Activated CD4-positive, alpha-beta memory T cell treated with anti-CD3 and anti-CD28 coated beads for 36 hours (primary cell): Measurements from ENCODE around the gene PRR13. TPM values are rescaled to one million over a fixed set of nuclear protein-coding genes. Genes with fewer than 3 reads are reported as not detected.
"Not testable (repeated sequence)": the region's sequence is repeated elsewhere in the genome, so short reads cannot be mapped to it uniquely, and the experiment has no call there.

Experiments
- CTCF ChIA-PET: fragments of 350-600 bp; sonication (Branson Sonifier 250); formaldehyde crosslinking; loops from one replicate; lab custom pipeline; 2021; ENCODE audit warnings: antibody characterized with exemption, inconsistent platforms; lab: Charles Lee
- POLR2A ChIA-PET: fragments of 350-600 bp; sonication (Branson Sonifier 250); formaldehyde crosslinking; loops from one replicate; lab custom pipeline; 2021; ENCODE audit warnings: antibody characterized with exemption; lab: Charles Lee
- DNase-seq: peaks from one replicate; pipeline ENCODE4 v3.0.0-alpha.2; 2020
- H3K27ac Mint-ChIP-seq: one replicate; pipeline ENCODE4 v1.8.0; 2021; ENCODE audit warnings: mixed read lengths
- H3K27me3 Mint-ChIP-seq: one replicate; pipeline ENCODE4 v1.8.0; 2021; ENCODE audit warnings: mixed read lengths
- H3K36me3 Mint-ChIP-seq: one replicate; pipeline ENCODE4 v1.8.0; 2021; ENCODE audit warnings: mixed read lengths
- H3K4me1 Mint-ChIP-seq: one replicate; pipeline ENCODE4 v1.8.0; 2021; ENCODE audit warnings: low read depth, mixed read lengths
- H3K4me3 Mint-ChIP-seq: one replicate; pipeline ENCODE4 v1.8.0; 2021; ENCODE audit warnings: mild to moderate bottlenecking, mixed read lengths
- H3K9me3 Mint-ChIP-seq: one replicate; pipeline ENCODE4 v1.8.0; 2021; ENCODE audit warnings: mixed read lengths
- intact Hi-C: fragments of 100-400 bp; cut with micrococcal nuclease; formaldehyde crosslinking; loops from one replicate; pipeline ENCODE4 v1.15.1; 2023
- total RNA-seq, 2 experiments: library from RNA; stranded (reverse); gene quantifications; one replicate each; pipeline ENCODE4 v1.2.3, GENCODE V29; 2021

PRR13 gene
- total RNA-seq, 2 experiments from 2014 or later = 218 to 221 TPM

DNA sequence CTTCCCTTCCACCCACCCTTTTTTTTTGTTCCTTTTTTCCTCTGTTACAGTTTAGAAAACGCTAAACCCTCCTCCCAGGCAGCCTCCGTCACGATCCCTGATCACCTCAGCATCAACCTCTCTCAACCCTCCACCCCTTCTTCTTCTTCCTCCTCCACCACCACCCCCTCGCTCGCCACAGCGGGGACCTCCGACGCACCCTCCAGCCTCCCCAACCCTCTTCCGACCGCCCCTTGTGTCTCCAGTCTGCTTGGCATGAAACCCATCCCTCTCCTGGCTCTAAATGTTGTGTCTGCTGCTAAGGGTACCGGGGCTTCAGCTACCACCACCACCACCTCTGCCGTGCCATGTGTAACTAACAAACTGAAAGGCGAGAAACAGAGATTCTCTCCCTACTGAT, 33.3 kb downstream of the PRR13 start:
- POLR2A ChIA-PET = interaction anchor here (1.2 to 7.7 kb wide), 7 partner anchors 8 to 150 kb away, joined by 3 to 53 read pairs (median 8); partner anchors contain the start of gene PRR13
- Mint-ChIP-seq H3K9me3 (no peaks in the 10 kb centered on the region), H3K27me3 (no peaks in the 10 kb centered on the region), H3K4me1 (peaks cover 69% of the 10 kb centered on the region), H3K4me3 (peak overlapping the region; percentile 45), H3K36me3 (peaks cover 75% of the 10 kb centered on the region), H3K27ac (peak overlapping the region; percentile 94)
- CTCF ChIA-PET = interaction anchor here (0.6 to 2.9 kb wide), 12 partner anchors 10 to 151 kb away, joined by 3 to 19 read pairs (median 4); partner anchors contain the start of gene TARBP2
- intact Hi-C loops = loop anchor here (2.0 kb wide), 1 partner anchor 22 kb away; the partner anchor contains the start of gene PCBP2
- DNase-seq = no peak

DNA sequence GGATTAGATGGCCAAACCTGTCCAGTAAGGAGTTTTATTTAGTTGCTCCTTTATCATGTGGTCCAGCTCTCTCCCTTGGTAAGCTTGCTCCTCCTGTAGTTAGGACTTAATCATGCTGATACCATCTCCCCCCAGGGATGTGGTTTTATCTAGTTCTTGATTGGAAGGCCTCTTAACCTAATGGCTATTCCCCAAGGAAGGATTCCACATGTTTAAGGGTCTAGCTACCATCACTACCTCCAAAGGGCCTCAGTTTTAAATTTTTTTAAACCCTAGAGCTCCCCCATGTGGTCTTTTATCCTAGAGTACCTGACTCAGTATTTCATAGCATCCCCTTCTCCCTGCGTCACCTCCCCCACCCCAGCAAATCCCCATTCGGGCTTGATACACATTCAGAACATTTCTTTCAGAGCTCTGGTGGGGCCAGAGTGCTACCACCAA, 35.3 kb downstream of the PRR13 start:
- Mint-ChIP-seq H3K4me3 (no peak overlapping the region), H3K4me1 (peaks cover 60% of the 10 kb centered on the region), H3K27me3 (no peaks in the 10 kb centered on the region), H3K9me3 (no peaks in the 10 kb centered on the region), H3K27ac (peak overlapping the region; percentile 94), H3K36me3 (peaks cover 63% of the 10 kb centered on the region)
- DNase-seq = no peak
- POLR2A ChIA-PET = interaction anchor here (0.9 to 7.7 kb wide), 4 partner anchors 12 to 32 kb away, joined by 3 to 53 read pairs (median 4); partner anchors contain the start of gene TARBP2
- CTCF ChIA-PET = interaction anchor here (0.6 to 3.0 kb wide), 19 partner anchors 11 to 317 kb away, joined by 3 to 22 read pairs (median 4); partner anchors contain the start of genes AAAS, NPFF and TARBP2
- intact Hi-C loops = no loop called here

DNA sequence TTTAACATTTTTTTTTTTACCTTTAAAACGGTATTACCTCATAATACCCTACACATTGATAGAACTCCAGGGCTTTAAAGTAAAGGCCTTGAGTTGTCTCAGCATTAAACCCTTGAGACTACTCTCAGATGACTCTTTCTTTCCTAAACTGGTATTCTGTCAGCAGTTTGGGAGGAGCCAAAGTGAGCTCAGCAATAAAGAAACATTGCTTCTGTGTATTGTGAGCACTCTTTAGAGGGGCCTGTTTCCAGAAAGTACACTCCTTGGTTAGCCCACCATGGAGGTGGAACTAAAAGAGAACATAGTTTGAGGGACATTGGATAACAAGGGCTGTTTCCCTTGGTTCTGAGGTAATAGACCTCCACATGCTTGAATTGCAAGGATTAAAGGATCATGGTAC, 37.3 kb downstream of the PRR13 start:
- no peaks in the 10 kb centered on the region for H3K27me3 Mint-ChIP-seq
- POLR2A ChIA-PET = interaction anchor here (0.6 to 7.7 kb wide), 4 partner anchors 13 to 111 kb away, joined by 3 to 53 read pairs (median 4); no protein-coding TSS in a partner anchor
- H3K9me3 Mint-ChIP-seq = no peaks in the 10 kb centered on the region
- DNase-seq = no peak
- intact Hi-C loops = no loop called here
- peaks cover 44% of the 10 kb centered on the region for H3K4me1 Mint-ChIP-seq
- peaks cover 57% of the 10 kb centered on the region for H3K36me3 Mint-ChIP-seq
- peak overlapping the region; percentile 56 for H3K27ac Mint-ChIP-seq
- H3K4me3 Mint-ChIP-seq = no peak overlapping the region
- CTCF ChIA-PET = interaction anchor here (0.7 to 3.0 kb wide), 5 partner anchors 10 to 127 kb away, joined by 3 to 22 read pairs (median 4); partner anchors contain the start of genes NPFF and PRR13

DNA sequence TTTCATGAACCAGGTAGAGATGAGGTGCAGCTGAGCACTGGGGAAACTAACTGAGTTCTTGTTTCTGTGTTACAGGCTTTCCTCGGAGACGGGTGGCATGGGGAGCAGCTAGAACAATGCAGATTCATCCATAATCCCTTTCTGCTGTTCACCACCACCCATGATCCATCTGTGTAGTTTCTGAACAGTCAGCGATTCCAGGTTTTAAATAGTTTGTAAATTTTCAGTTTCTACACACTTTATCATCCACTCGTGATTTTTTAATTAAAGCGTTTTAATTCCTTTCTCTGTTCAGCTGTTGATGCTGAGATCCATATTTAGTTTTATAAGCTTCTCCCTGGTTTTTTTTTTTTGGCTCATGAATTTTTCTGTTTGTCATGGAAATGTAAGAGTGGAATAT, 37.8 kb downstream of the PRR13 start:
- intact Hi-C loops = no loop called here
- no peak overlapping the region for H3K4me3 Mint-ChIP-seq
- POLR2A ChIA-PET = interaction anchor here (0.8 kb wide), 1 partner anchor 20 kb away, joined by 3 read pairs; no protein-coding TSS in a partner anchor

DNA sequence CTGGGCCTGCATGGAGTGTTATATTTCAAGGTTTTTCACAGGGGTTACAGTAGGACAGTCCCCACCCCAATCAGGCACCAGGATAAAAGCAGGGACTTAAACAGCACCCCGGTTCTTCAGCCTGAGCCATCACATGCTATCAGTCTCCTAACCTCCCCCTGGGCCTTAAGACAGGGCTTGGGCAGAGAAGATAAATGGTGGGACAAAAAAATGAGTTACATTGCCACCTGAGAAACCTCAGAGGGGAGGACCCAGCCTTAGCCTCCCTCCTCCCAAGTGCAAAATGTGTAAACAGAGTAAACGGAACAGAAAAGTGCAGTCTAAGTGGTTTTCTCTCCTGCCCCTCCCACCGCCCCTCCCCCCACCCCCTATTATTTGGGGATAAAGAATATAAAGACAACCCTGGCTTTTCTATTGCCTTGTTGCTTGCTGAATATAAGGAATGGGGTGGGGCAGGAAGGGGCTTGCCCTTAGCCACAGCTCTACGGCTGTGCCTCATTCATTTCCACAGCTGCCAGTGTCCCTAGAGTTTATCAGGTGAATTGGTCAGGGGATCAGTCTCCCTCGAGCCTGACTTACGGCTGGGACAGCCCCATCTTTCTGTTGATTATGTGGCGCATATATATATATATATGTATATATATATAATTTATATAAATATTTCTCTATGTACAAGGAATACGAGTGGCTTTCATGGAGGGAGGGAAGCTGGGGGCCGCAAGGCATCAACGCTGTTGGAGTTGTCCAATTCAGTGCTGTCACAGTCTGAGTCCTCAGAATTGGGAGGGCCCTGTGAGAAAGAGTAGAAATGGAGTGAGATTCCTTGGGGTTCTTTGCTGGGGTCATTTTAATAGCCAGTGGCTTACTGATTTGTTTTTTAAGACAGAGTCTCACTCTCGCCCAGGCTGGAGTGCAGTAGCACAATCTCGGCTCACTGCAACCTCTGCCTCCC, 39.2 kb downstream of the PRR13 start:
- Mint-ChIP-seq H3K4me3 (no peak overlapping the region), H3K4me1 (peaks cover 26% of the 10 kb centered on the region), H3K36me3 (peaks cover 56% of the 10 kb centered on the region), H3K27me3 (no peaks in the 10 kb centered on the region), H3K9me3 (no peaks in the 10 kb centered on the region), H3K27ac (no peak overlapping the region)
- DNase-seq = no peak
- CTCF ChIA-PET = interaction anchor here (1.0 to 2.9 kb wide), 6 partner anchors 9 to 129 kb away, joined by 3 to 9 read pairs (median 4); partner anchors contain the start of gene NPFF
- POLR2A ChIA-PET = interaction anchor here (0.8 to 2.4 kb wide), 4 partner anchors 14 to 129 kb away, joined by 3 to 11 read pairs (median 4); partner anchors contain the start of genes MAP3K12 and TARBP2
- intact Hi-C loops = no loop called here

More for the DNA sequence above, 37.8 kb downstream of the PRR13 start:
- Mint-ChIP-seq H3K36me3 (peaks cover 56% of the 10 kb centered on the region), H3K9me3 (no peaks in the 10 kb centered on the region), H3K4me1 (peaks cover 39% of the 10 kb centered on the region), H3K27ac (peak overlapping the region; percentile 56), H3K27me3 (no peaks in the 10 kb centered on the region)
- no peak for DNase-seq
- CTCF ChIA-PET = interaction anchor here (0.9 to 1.2 kb wide), 3 partner anchors 21 to 127 kb away, joined by 3 to 4 read pairs (median 4); partner anchors contain the start of gene PRR13

DNA sequence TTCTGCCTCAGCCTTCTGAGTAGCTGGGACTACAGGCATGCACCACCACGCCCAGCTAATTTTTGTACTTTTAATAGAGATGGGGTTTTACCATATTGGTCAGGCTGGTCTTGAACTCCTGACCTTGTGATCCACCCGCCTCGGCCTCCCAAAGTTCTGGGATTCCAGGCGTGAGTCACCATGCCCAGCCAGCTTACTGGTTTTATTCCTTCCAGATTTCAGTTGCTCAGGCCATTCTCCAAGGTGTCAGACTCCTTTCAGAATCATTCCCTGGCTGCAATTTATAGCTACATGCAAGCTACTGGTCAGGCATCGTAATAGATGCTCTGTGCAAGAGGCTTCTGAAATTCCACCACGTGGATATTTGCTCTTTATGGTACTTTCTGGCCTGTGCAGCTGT, 39.9 kb downstream of the PRR13 start:
- intact Hi-C loops, H3K4me3 Mint-ChIP-seq, DNase-seq, H3K9me3 Mint-ChIP-seq, H3K27me3 Mint-ChIP-seq, H3K27ac Mint-ChIP-seq: not testable (repeated sequence)
- peaks cover 53% of the 10 kb centered on the region for H3K36me3 Mint-ChIP-seq
- H3K4me1 Mint-ChIP-seq = peaks cover 22% of the 10 kb centered on the region
- ChIA-PET CTCF (interaction anchor here (0.7 to 2.9 kb wide), 7 partner anchors 9 to 129 kb away, joined by 3 to 9 read pairs (median 4); partner anchors contain the start of gene NPFF), POLR2A (interaction anchor here (1.3 to 2.4 kb wide), 3 partner anchors 13 to 19 kb away, joined by 4 to 11 read pairs (median 5); partner anchors contain the start of genes MAP3K12 and TARBP2)

DNA sequence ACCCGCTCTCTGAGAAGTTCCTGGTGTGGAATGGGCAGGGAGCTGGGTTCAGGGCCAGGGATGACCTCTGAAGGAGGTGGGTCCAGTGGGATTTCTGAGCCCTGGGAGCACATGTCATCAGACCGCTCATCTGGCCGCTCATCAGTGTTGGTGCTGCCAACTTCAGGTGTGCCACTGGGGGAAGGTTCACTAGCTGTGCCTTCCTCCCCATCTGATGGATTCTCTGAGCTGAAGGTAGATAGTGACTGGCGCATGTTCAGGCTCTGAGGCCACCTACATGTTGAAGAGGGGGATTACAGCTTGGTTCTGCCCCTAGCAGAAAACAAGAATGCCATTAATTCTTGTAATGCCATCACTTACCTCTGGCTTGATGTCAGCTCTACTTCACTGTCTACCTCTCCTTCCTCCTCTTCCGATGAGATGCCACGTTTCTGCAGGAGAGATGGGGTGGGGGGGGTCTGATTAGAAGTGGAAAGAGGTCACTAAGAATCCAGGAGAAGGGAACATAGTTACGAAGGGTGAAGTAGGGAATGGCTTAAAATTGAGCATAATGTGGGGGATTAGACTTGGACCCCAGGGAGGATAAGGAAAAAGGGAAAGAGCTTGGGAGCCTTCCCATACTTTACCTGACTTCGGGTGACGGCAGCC, 40.5 kb downstream of the PRR13 start:
- intact Hi-C loops = no loop called here
- peak overlapping the region; percentile 11 for H3K27ac Mint-ChIP-seq
- peaks cover 18% of the 10 kb centered on the region for H3K4me1 Mint-ChIP-seq
- H3K27me3 Mint-ChIP-seq = no peaks in the 10 kb centered on the region
- no peak for DNase-seq
- ChIA-PET POLR2A (interaction anchor here (1.3 to 2.4 kb wide), 4 partner anchors 7 to 19 kb away, joined by 4 to 11 read pairs (median 6); partner anchors contain the start of genes MAP3K12 and TARBP2), CTCF (interaction anchor here (0.7 to 2.9 kb wide), 7 partner anchors 10 to 130 kb away, joined by 3 to 9 read pairs (median 4); partner anchors contain the start of gene NPFF)
- no peaks in the 10 kb centered on the region for H3K9me3 Mint-ChIP-seq
- H3K36me3 Mint-ChIP-seq = peaks cover 48% of the 10 kb centered on the region
- no peak overlapping the region for H3K4me3 Mint-ChIP-seq

DNA sequence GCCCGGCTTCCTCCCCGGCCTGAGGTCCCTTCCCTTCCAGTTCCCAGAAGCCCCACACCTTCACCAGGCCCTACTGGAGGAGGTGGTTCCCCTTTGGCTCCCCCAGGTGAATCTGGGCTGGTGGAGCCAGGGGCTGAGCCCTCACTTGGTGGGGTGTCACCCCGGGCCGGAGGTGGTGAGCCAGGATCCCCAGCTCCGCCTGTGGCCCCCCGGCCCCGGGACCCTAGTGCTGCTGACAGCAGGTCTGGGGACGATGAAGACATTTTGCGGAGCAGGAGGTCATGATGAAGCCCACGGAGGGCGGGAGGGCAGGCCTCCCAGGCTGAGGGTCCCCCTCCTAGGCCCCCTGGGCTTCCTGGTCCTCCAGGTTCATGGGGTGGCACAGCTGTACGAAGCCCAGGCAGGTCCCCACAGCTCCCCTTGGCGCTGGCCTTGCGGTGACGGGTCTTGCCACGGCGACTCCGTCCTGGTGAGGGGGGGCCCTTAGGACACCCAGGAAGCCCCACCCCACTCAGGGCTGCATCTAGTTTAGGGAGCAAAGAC, 41.2 kb downstream of the PRR13 start:
- intact Hi-C loops = no loop called here
- POLR2A ChIA-PET = interaction anchor here (1.0 to 2.4 kb wide), 4 partner anchors 8 to 24 kb away, joined by 3 to 11 read pairs (median 6); no protein-coding TSS in a partner anchor
- CTCF ChIA-PET = interaction anchor here (0.8 to 2.9 kb wide), 4 partner anchors 9 to 27 kb away, joined by 3 to 9 read pairs (median 4); no protein-coding TSS in a partner anchor
- DNase-seq = no peak
- no peaks in the 10 kb centered on the region for H3K27me3 Mint-ChIP-seq
- peaks cover 42% of the 10 kb centered on the region for H3K36me3 Mint-ChIP-seq
- no peak overlapping the region for H3K4me3 Mint-ChIP-seq
- H3K4me1 Mint-ChIP-seq = peaks cover 14% of the 10 kb centered on the region
- H3K27ac Mint-ChIP-seq = no peak overlapping the region
- H3K9me3 Mint-ChIP-seq = no peaks in the 10 kb centered on the region

DNA sequence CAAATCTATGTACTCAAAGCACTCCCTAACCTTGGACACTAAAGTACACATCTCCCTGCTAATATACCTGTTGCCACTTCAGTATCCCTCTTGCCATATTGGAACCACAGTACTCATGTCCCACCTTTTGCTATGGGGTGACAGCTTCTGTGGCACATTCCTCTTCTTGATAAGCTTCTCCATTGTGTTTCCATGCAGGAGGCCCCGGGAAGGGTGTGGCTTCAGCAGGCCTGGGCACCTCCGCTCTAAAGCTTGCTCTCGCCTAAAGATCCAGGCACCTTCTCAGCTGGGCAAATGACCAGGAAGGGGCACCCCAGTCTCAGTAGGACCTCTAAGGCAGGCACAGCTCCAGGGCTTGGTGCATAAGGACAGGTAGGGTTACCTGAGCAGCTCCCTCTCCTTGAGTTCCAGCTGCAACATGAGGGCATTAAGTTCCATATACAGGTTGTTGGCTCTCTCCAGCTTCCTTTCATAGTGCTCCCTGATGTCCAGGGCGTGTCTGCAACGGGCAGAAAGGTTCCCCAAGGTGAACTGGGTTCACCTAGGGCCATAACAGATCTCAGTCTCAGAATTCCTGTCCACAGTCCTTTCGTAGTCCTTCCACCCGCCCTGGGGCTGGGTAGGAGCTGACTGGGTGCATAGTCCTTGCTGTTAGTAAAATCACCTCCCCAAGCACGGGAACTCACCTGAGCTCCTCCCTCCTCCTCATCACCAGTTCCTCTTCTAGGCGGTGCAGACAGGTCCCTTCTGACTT, 41.9 kb downstream of the PRR13 start:
- ChIA-PET POLR2A (interaction anchor here (1.0 to 2.4 kb wide), 5 partner anchors 9 to 25 kb away, joined by 3 to 11 read pairs (median 5); partner anchors contain the start of gene MAP3K12), CTCF (interaction anchor here (0.8 to 2.9 kb wide), 3 partner anchors 8 to 26 kb away, joined by 3 to 9 read pairs (median 4); no protein-coding TSS in a partner anchor)
- intact Hi-C loops = no loop called here
- DNase-seq = no peak
- Mint-ChIP-seq H3K4me3 (no peak overlapping the region), H3K9me3 (no peaks in the 10 kb centered on the region), H3K36me3 (peaks cover 38% of the 10 kb centered on the region), H3K4me1 (peaks cover 12% of the 10 kb centered on the region), H3K27ac (no peak overlapping the region), H3K27me3 (no peaks in the 10 kb centered on the region)

DNA sequence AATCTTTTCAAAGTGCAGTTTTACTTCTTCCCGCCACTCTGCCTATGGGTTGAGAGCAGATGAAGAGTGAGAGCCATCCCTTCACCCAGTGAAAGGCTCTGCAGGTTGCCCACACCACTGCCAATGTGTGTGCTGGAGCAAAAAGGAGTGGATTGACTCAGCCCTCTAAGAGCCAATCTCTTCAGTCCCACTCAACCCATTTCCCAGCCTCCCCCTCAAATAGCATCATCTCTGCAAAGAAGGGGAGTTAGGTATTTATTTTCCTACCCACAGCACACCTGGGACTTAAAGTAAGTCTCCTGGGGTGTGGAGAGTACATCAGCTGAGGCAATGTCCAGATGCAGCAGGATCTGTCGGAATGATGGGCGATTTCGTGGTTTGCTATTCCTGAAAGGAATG, 42.4 kb downstream of the PRR13 start:
- H3K27ac Mint-ChIP-seq = no peak overlapping the region
- POLR2A ChIA-PET = interaction anchor here (1.2 to 2.1 kb wide), 2 partner anchors 9 to 15 kb away, joined by 5 to 8 read pairs; partner anchors contain the start of gene MAP3K12
- peaks cover 34% of the 10 kb centered on the region for H3K36me3 Mint-ChIP-seq
- H3K4me1 Mint-ChIP-seq = peaks cover 7% of the 10 kb centered on the region
- H3K4me3 Mint-ChIP-seq = no peak overlapping the region
- CTCF ChIA-PET = interaction anchor here (1.2 kb wide), 1 partner anchor 26 kb away, joined by 4 read pairs; no protein-coding TSS in a partner anchor
- H3K9me3 Mint-ChIP-seq = no peaks in the 10 kb centered on the region
- intact Hi-C loops = no loop called here
- H3K27me3 Mint-ChIP-seq = no peaks in the 10 kb centered on the region
- DNase-seq = no peak
